HepG2 (cell line): ENCODE results near the gene DIAPH3. TPM values are rescaled to one million over a fixed set of nuclear protein-coding genes. Genes with fewer than 3 reads are reported as not detected.

Source experiments
- AGO2 ChIP-seq: fragments of 200-400 bp; formaldehyde crosslinking; optimal IDR thresholded peaks from 2 replicates; pipeline ENCODE3; 2017; ENCODE audit warnings: mild to moderate bottlenecking, low read depth, low read length, moderate library complexity
- CHCHD3 ChIP-seq: sonication (generic); formaldehyde crosslinking; IDR thresholded peaks from 2 replicates; pipeline ENCODE4 v1.8.0; 2022; ENCODE audit warnings: mild to moderate bottlenecking, missing genetic modification reagents, moderate library complexity
- CHD4 ChIP-seq: fragments of 200-600 bp; sonication (generic); IDR thresholded peaks from 2 replicates; pipeline ENCODE4 v1.7.0; 2017; ENCODE audit warnings: mild to moderate bottlenecking, low read length, borderline replicate concordance
- GTF2F1 ChIP-seq: fragments of 150-350 bp; IDR thresholded peaks from 2 replicates; pipeline ENCODE4 v1.6.1; 2014; ENCODE audit warnings: low read length
- MAZ ChIP-seq, 2 experiments: sonication (generic) in 1 of 2; formaldehyde crosslinking in 1 of 2; IDR thresholded peaks; 2 replicates each; pipeline versions ENCODE4 v1.5.0 to v1.6.1; 2012 to 2020; ENCODE audit warnings: low read depth in 2 of 2, mild to moderate bottlenecking in 2 of 2, borderline replicate concordance in 1 of 2, improper control_type of control experiment in 1 of 2, low read length in 1 of 2, missing genetic modification reagents in 1 of 2, moderate library complexity in 1 of 2
- SAFB2 ChIP-seq: sonication (generic); formaldehyde crosslinking; IDR thresholded peaks from 2 replicates; pipeline ENCODE4 v1.5.1; 2020; ENCODE audit warnings: missing genetic modification reagents, low read depth, mild to moderate bottlenecking, borderline replicate concordance
- SALL1 ChIP-seq: sonication (generic); formaldehyde crosslinking; IDR thresholded peaks from 2 replicates; pipeline ENCODE4 v1.8.0; 2022; ENCODE audit warnings: mild to moderate bottlenecking, missing genetic modification reagents
- SMARCE1 ChIP-seq: fragments of 450-650 bp; IDR thresholded peaks from 2 replicates; pipeline ENCODE4 v1.6.1; 2017; ENCODE audit warnings: borderline replicate concordance
- SOX6 ChIP-seq, 2 experiments: fragments of 450-650 bp in 1 of 2; sonication (generic) in 1 of 2; formaldehyde crosslinking in 1 of 2; IDR thresholded peaks; 2 replicates each; pipeline versions ENCODE4 v1.4.0 to v1.6.1; 2017 to 2020; ENCODE audit warnings: antibody characterized with exemption in 1 of 2, mild to moderate bottlenecking in 1 of 2, missing genetic modification reagents in 1 of 2
- SRSF9 ChIP-seq: fragments of 200-400 bp; formaldehyde crosslinking; IDR thresholded peaks from 2 replicates; pipeline ENCODE4 v1.6.1; 2018; ENCODE audit warnings: borderline replicate concordance, mild to moderate bottlenecking, low read depth, low read length; ENCODE audit not compliant: insufficient read depth, poor library complexity, severe bottlenecking
- SSRP1 ChIP-seq: IDR thresholded peaks from 2 replicates; pipeline ENCODE4 v1.6.1; 2016; ENCODE audit warnings: control low read depth
- ZBTB7A ChIP-seq: sonication (generic); formaldehyde crosslinking; IDR thresholded peaks from 2 replicates; pipeline ENCODE4 v1.8.0; 2022; ENCODE audit warnings: mild to moderate bottlenecking, missing genetic modification reagents
- ZNF326 ChIP-seq: sonication (generic); formaldehyde crosslinking; IDR thresholded peaks from 2 replicates; pipeline ENCODE4 v1.4.0; 2020; ENCODE audit warnings: missing genetic modification reagents, borderline replicate concordance
- ZNF333 ChIP-seq: sonication (generic); formaldehyde crosslinking; IDR thresholded peaks from 2 replicates; pipeline ENCODE4 v1.4.0; 2020; ENCODE audit warnings: mild to moderate bottlenecking, missing genetic modification reagents, borderline replicate concordance
- ZNF383 ChIP-seq: sonication (generic); formaldehyde crosslinking; IDR thresholded peaks from 2 replicates; pipeline ENCODE4 v1.4.0; 2020; ENCODE audit warnings: missing genetic modification reagents, mild to moderate bottlenecking, borderline replicate concordance
- ZNF543 ChIP-seq: sonication (generic); formaldehyde crosslinking; IDR thresholded peaks from 2 replicates; pipeline ENCODE4 v1.4.0; 2020; ENCODE audit warnings: mild to moderate bottlenecking, missing genetic modification reagents
- ZNF570 ChIP-seq: sonication (generic); formaldehyde crosslinking; IDR thresholded peaks from 2 replicates; pipeline ENCODE4 v1.4.0; 2020; ENCODE audit warnings: mild to moderate bottlenecking, missing genetic modification reagents, borderline replicate concordance
- ZNF788 ChIP-seq: sonication (generic); formaldehyde crosslinking; IDR thresholded peaks from 2 replicates; pipeline ENCODE4 v1.5.0; 2020; ENCODE audit warnings: mild to moderate bottlenecking, missing genetic modification reagents, borderline replicate concordance
- polyA plus RNA-seq, 8 experiments: library from polyadenylated mRNA; depleted of rRNA in 3 of 8; stranded (reverse) in 7 of 8; unstranded in 1 of 8; fragments of >200 nt; fragmentation: Illumina TruSeq in 4 of 8; extraction: Trizol in 4 of 8; gene quantifications; 2 replicates each; pipeline versions ENCODE4 v1.2.1 to v1.2.3, GENCODE V29; 2011 to 2016; ENCODE audit warnings: low read depth in 4 of 8, missing spikeins in 1 of 8, mixed read lengths in 1 of 8; ENCODE audit not compliant: insufficient read depth in 1 of 8
- total RNA-seq, 5 experiments: library from RNA; depleted of rRNA; stranded (reverse); fragments of >200 nt; fragmentation: Illumina TruSeq; extraction: Trizol; gene quantifications; 2 replicates each; pipeline ENCODE4 v1.2.3, GENCODE V29; 2016; ENCODE audit warnings: low read depth in 1 of 5
- TF ChIP-seq, protein P1 (sequence below): sonication (generic); formaldehyde crosslinking; IDR thresholded peaks from 2 replicates; pipeline ENCODE4 v1.5.0; 2020; ENCODE audit warnings: mild to moderate bottlenecking, missing genetic modification reagents
- TF ChIP-seq, protein P2 (sequence below): sonication (generic); formaldehyde crosslinking; IDR thresholded peaks from 2 replicates; pipeline ENCODE4 v1.4.0; 2020; ENCODE audit warnings: missing genetic modification reagents, borderline replicate concordance
- TF ChIP-seq, protein P3 (sequence below): sonication (generic); formaldehyde crosslinking; IDR thresholded peaks from 2 replicates; pipeline ENCODE4 v1.8.0; 2022; ENCODE audit warnings: missing genetic modification reagents, low read depth, mild to moderate bottlenecking, borderline replicate concordance
- TF ChIP-seq, protein P4 (sequence below): sonication (generic); formaldehyde crosslinking; IDR thresholded peaks from 2 replicates; pipeline ENCODE4 v1.4.0; 2020; ENCODE audit warnings: mild to moderate bottlenecking, missing genetic modification reagents

Gene DIAPH3
- total and polyA plus RNA-seq, 2 of the 13 experiments (the other 11 are each of a cell fraction or from before 2014, with no cell fraction given), result 4.0 to 9.3 TPM

DNA sequence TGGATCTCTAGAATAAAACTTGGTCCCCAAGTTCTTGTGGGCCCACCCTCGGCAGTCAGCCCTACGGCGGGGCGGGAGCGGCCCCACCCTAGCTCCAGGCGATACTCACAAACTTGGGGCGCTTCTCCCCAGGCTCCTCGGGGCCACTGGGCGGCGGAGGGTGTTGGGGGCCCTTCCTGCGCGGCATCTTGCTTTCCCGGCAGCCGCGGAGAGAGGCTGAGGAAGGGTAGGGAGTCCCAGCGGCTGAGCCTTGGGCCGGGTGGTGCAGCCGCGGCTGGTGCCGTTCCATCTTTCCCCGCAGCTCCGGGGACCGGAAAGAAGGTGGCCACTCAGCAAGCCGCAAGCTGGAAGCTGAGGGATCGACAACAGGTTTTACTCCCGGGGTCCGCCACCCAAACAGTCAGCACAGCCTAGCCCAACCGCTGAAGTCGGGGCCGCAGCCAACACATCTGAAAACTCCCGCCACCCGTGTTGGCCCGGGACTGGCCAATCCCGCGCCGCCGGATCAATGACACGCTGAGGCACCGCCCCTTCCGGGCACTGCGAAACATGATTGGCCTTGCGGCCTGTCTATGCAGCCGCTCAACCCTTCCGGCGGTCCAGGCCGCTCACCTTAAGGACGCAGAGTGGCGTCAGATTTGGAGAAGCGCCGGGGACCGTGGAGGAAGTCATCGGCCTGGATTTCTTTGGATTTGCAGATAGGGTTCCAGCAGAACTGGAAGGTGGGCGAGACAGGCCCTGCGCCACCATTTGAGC lies at the start of gene DIAPH3 (continued):
- peak; percentile 61 for TF ChIP-seq SALL1 (CRISPR knock-in tag)
- TF ChIP-seq SOX6 (IDR thresholded peaks at IDR 0.05), result no peak
- TF ChIP-seq SOX6 (CRISPR knock-in tag; IDR thresholded peaks at IDR 0.05), result peak; percentile 29; the same call in 1 of the 2 replicates
- no peak for TF ChIP-seq ZNF383 (CRISPR knock-in tag)
- TF ChIP-seq, protein P1, sequence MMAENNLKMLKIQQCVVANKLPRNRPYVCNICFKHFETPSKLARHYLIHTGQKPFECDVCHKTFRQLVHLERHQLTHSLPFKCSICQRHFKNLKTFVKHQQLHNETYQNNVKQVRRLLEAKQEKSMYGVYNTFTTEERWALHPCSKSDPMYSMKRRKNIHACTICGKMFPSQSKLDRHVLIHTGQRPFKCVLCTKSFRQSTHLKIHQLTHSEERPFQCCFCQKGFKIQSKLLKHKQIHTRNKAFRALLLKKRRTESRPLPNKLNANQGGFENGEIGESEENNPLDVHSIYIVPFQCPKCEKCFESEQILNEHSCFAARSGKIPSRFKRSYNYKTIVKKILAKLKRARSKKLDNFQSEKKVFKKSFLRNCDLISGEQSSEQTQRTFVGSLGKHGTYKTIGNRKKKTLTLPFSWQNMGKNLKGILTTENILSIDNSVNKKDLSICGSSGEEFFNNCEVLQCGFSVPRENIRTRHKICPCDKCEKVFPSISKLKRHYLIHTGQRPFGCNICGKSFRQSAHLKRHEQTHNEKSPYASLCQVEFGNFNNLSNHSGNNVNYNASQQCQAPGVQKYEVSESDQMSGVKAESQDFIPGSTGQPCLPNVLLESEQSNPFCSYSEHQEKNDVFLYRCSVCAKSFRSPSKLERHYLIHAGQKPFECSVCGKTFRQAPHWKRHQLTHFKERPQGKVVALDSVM (CRISPR knock-in tag), result no peak
- TF ChIP-seq SSRP1 (CRISPR knock-in tag), result no peak
- TF ChIP-seq, protein P2, sequence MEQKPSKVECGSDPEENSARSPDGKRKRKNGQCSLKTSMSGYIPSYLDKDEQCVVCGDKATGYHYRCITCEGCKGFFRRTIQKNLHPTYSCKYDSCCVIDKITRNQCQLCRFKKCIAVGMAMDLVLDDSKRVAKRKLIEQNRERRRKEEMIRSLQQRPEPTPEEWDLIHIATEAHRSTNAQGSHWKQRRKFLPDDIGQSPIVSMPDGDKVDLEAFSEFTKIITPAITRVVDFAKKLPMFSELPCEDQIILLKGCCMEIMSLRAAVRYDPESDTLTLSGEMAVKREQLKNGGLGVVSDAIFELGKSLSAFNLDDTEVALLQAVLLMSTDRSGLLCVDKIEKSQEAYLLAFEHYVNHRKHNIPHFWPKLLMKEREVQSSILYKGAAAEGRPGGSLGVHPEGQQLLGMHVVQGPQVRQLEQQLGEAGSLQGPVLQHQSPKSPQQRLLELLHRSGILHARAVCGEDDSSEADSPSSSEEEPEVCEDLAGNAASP, result peak; percentile 43; the same call in 1 of the 2 replicates
- TF ChIP-seq AGO2, result peak; percentile 22
- TF ChIP-seq ZNF788 (CRISPR knock-in tag), result no peak
- no peak for TF ChIP-seq MAZ (IDR thresholded peaks at IDR 0.05; ENCODE audit: borderline replicate concordance, low read depth, low read length)
- no peak for TF ChIP-seq MAZ (CRISPR knock-in tag; IDR thresholded peaks at IDR 0.05; ENCODE audit: low read depth)
- TF ChIP-seq ZNF333 (CRISPR knock-in tag), result no peak
- no peak for TF ChIP-seq CHCHD3 (CRISPR knock-in tag)
- no peak for TF ChIP-seq ZNF326 (CRISPR knock-in tag)
- no peak; the same call in 1 of the 2 replicates for TF ChIP-seq SAFB2
- TF ChIP-seq, protein P3, sequence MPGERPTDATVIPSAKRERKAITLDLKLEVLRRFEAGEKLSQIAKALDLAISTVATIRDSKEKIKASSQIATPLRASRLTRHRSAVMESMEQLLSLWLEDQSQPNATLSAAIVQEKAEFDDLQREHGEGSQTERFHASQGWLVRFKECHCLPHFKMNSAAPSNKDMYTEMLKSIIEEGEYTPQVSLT (CRISPR knock-in tag), result no peak
- no peak for TF ChIP-seq GTF2F1
- no peak for TF ChIP-seq SRSF9
- TF ChIP-seq CHD4, result no peak
- TF ChIP-seq ZBTB7A (CRISPR knock-in tag), result no peak
- peak; percentile 79 for TF ChIP-seq ZNF543 (CRISPR knock-in tag)
- TF ChIP-seq, protein P4, sequence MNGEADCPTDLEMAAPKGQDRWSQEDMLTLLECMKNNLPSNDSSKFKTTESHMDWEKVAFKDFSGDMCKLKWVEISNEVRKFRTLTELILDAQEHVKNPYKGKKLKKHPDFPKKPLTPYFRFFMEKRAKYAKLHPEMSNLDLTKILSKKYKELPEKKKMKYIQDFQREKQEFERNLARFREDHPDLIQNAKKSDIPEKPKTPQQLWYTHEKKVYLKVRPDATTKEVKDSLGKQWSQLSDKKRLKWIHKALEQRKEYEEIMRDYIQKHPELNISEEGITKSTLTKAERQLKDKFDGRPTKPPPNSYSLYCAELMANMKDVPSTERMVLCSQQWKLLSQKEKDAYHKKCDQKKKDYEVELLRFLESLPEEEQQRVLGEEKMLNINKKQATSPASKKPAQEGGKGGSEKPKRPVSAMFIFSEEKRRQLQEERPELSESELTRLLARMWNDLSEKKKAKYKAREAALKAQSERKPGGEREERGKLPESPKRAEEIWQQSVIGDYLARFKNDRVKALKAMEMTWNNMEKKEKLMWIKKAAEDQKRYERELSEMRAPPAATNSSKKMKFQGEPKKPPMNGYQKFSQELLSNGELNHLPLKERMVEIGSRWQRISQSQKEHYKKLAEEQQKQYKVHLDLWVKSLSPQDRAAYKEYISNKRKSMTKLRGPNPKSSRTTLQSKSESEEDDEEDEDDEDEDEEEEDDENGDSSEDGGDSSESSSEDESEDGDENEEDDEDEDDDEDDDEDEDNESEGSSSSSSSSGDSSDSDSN, result peak; percentile 62
- no peak for TF ChIP-seq ZNF570 (CRISPR knock-in tag)
- TF ChIP-seq SMARCE1, result no peak
